VCaP (cell line): Measurements from ENCODE around the gene CPNE8.

Source experiments
- H3K27ac ChIP-seq: fragments of 450-650 bp; 2 replicates; pipeline ENCODE4 v1.5.1; 2017
- CTCF ChIP-seq: fragments of 450-650 bp; conservative IDR thresholded peaks from 2 replicates; pipeline ENCODE4 v1.5.1; 2017; ENCODE audit warnings: mild to moderate bottlenecking, moderate library complexity

CPNE8 gene

GRCh38 chr12:38707648-38708047, 197.7 kb downstream of the CPNE8 start:
- no peak overlapping the region for H3K27ac ChIP-seq
- no peak for TF ChIP-seq CTCF

DNA sequence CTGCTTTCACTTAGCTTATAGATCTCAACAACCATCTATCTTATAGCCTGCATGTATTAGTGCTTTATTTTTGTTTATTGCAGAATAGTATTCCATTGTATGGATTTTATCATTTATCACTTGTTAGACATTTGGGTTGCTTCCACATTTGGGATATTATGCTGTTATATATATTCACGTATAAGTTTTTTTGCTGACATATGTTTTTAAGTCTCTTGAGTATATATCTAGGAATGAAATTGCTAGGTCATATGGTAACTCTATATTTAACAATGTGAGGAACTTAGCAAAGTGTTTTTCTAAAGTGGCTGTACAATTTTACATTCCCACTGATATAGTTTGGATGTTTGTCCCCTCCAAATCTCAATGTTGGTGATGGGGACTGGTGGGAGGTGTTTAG, 208.1 kb downstream of the CPNE8 start:
- no peak for TF ChIP-seq CTCF

DNA sequence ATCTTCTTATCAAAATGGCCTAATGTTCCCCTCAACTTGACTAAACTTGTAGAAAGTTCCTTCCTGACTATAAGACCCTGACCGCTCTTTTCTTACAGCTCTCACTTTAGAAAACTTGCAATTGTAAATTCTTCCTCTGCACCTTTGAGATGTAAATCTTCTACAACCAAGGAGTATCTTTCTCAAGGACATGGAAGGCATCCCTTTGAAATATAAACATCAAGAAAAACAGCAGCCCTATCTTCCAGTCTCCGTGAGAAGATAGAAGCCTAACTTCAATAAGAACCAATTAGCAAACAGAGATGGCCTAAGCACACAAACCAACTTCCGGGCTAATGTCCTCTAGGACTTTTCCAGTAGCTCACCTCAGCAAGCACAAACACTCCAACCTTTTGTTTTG, 210.3 kb downstream of the CPNE8 start:
- no peak for TF ChIP-seq CTCF
- no peak overlapping the region for H3K27ac ChIP-seq

More for the DNA sequence above, 208.1 kb downstream of the CPNE8 start:
- H3K27ac ChIP-seq = no peak overlapping the region

- no peak overlapping the region for H3K27ac ChIP-seq
- no peak for TF ChIP-seq CTCF
These were observed 214.2 kb downstream of the CPNE8 start for GRCh38 chr12:38691164-38691563.

GRCh38 chr12:38690646-38691045, 214.7 kb downstream of the CPNE8 start:
- TF ChIP-seq CTCF = no peak

DNA sequence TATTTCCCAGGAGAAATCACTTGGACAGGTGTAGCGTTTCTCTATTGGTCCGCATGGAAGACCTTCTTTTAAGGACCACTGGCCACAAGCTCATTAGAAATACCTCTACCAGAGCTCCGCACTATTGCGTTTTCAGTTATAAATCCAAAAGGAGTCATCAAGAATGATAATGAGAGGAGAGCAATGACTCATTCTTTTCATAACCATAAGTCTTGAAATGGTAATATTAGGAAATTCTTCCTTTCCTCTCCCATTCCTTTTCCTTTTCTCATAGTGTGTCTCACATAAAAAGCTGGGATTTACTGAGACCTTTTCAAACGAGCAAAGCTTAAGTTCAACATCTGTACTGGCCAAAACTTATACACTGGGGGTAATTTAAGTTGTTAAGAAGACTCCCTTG, 215.7 kb downstream of the CPNE8 start:
- TF ChIP-seq CTCF = no peak
- H3K27ac ChIP-seq = no peak overlapping the region

More at GRCh38 chr12:38690646-38691045, 214.7 kb downstream of the CPNE8 start:
- no peak overlapping the region for H3K27ac ChIP-seq

DNA sequence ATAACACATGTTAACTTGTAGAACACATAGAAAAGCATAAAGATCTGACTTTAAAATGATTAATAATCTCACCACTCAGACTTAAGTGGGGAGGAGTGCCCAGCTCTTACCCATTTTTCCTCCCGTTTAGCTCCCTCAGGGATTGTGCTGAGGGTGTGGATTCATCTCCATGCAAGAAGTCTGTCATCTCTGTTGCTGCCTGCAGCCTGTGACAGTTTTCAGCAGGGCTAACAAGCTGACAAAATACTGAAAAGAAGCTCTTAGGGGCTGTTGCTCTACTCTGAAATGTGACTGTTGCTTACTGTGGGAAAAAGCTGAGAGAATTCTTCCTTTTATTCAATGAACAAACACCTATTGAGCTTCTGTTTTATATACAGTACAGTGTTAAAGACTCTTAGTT, 216.2 kb downstream of the CPNE8 start:
- H3K27ac ChIP-seq = no peak overlapping the region
- TF ChIP-seq CTCF = no peak

DNA sequence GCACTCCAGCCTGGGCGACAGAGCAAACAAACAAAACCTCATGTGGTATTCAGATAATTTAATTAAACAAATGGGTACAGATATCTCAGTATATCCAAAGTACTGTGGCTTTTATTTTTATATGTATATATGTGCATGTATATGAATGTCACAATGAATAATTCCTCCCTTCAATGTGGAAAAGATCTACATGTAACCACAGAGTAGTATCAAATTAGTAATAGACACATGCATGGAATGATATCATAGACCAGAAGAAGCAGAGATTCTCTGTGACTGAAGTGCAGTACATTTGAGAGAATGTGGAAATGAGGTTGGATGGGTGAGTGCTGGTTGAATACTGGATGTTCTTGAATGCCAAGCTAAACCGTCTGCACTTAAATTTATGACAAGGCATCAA, 222.9 kb downstream of the CPNE8 start:
- TF ChIP-seq CTCF = no peak
- H3K27ac ChIP-seq = no peak overlapping the region
